HepG2 (cell line): ENCODE results near the gene TBX10. TPM values are rescaled to one million over a fixed set of nuclear protein-coding genes. Genes with fewer than 3 reads are reported as not detected.

ENCODE experiments used
- ATAC-seq: fragments of 200-7000 bp; cut with Tn5 transposase; 3 replicates; pipeline ENCODE4 v1.9.1; 2020; ENCODE audit warnings: mild to moderate bottlenecking, moderate library complexity
- BruUV-seq: library from RNA; stranded (reverse); fragments of 400-500 nt; replicated peaks from 2 replicates; lab custom pipeline; 2021; lab: Mats Ljungman, UMichigan
- CTCF ChIA-PET: fragments of 300-600 bp; formaldehyde crosslinking; extraction: SDS; loops from one replicate; lab custom pipeline; 2021; ENCODE audit warnings: low total read pairs, inconsistent platforms, low intra/inter-chr PET ratio; lab: Yijun Ruan, JAX
- POLR2A ChIA-PET: fragments of 350-600 bp; sonication (Branson Sonifier 250); formaldehyde crosslinking; loops from one replicate; lab custom pipeline; 2020; ENCODE audit warnings: antibody characterized with exemption, inconsistent platforms; lab: Yijun Ruan, JAX
- DNase-seq: peaks from one replicate; pipeline ENCODE4 v3.0.0-alpha.2; 2015; ENCODE audit warnings: low spot score
- FAIRE-seq: peaks from 3 replicates; lab custom pipeline; 2011; peaks lifted over from hg19 to GRCh38; lab: Jason Lieb, UNC
- H2AFZ ChIP-seq: one replicate; pipeline ENCODE4 v1.6.1; 2011; ENCODE audit warnings: low read length, inconsistent platforms
- H3K27ac ChIP-seq: fragments of 300-600 bp; 3 replicates; pipeline ENCODE4 v1.8.0; 2011; ENCODE audit warnings: mixed run types, mild to moderate bottlenecking, mixed read lengths, low read length, inconsistent platforms; ENCODE audit not compliant: insufficient read depth; ENCODE audit errors: extremely low read length
- H3K27me3 ChIP-seq, 2 experiments: fragments of 200-600 bp in 1 of 2; 2 replicates in 1 of 2; 3 replicates in 1 of 2; pipeline versions ENCODE4 v1.6.0 to v1.8.0; 2011; ENCODE audit warnings: low read length in 2 of 2, mild to moderate bottlenecking in 2 of 2, moderate library complexity in 2 of 2, inconsistent platforms in 1 of 2; ENCODE audit not compliant: insufficient read depth in 2 of 2, control insufficient read depth in 1 of 2
- H3K36me3 ChIP-seq, 2 experiments: fragments of 200-600 bp in 1 of 2; replicated peaks in 1 of 2; 2 replicates in 1 of 2; 3 replicates in 1 of 2; pipeline versions ENCODE4 v1.5.1 to v1.8.0; 2011; ENCODE audit warnings: low read length in 2 of 2, inconsistent platforms in 1 of 2; ENCODE audit not compliant: insufficient read depth in 2 of 2, control insufficient read depth in 1 of 2
- H3K4me1 ChIP-seq: 2 replicates; pipeline ENCODE4 v1.5.1; 2012; ENCODE audit warnings: low read length, inconsistent platforms; ENCODE audit not compliant: insufficient read depth
- H3K4me2 ChIP-seq: 2 replicates; pipeline ENCODE4 v1.6.0; 2011; ENCODE audit warnings: low read depth, low read length, inconsistent platforms
- H3K4me3 ChIP-seq, 3 experiments: fragments of 200-600 bp in 1 of 3; sonication (generic), shearing (Covaris generic) in 1 of 3; replicated peaks in 1 of 3; 2 replicates each; pipeline ENCODE4 v1.5.1; 2011 to 2016; ENCODE audit warnings: low read length in 3 of 3, inconsistent platforms in 2 of 3, low read depth in 2 of 3, mild to moderate bottlenecking in 2 of 3, control low read depth in 1 of 3, mixed read lengths in 1 of 3; ENCODE audit not compliant: insufficient read depth in 1 of 3
- H3K79me2 ChIP-seq: one replicate; pipeline ENCODE4 v1.6.1; 2011; ENCODE audit warnings: low read length, inconsistent platforms; ENCODE audit not compliant: insufficient read depth
- H3K9ac ChIP-seq: 2 replicates; pipeline ENCODE4 v1.6.0; 2011; ENCODE audit warnings: mild to moderate bottlenecking, low read depth, low read length, inconsistent platforms; ENCODE audit not compliant: insufficient read depth
- H3K9me3 ChIP-seq: 2 replicates; pipeline ENCODE4 v1.5.1; 2012; ENCODE audit warnings: mild to moderate bottlenecking, low read length
- H4K20me1 ChIP-seq: 2 replicates; pipeline ENCODE4 v1.6.0; 2011; ENCODE audit warnings: inconsistent platforms, mild to moderate bottlenecking, low read length, moderate library complexity; ENCODE audit not compliant: insufficient read depth
- CAMTA2 ChIP-seq: sonication (generic); formaldehyde crosslinking; IDR thresholded peaks from 2 replicates; pipeline ENCODE4 v1.4.0; 2020; ENCODE audit warnings: mild to moderate bottlenecking, missing genetic modification reagents, borderline replicate concordance
- EP300 ChIP-seq, 3 experiments: sonication (generic) in 1 of 3; formaldehyde crosslinking in 1 of 3; IDR thresholded peaks; 2 replicates each; pipeline versions ENCODE4 v1.5.1 to v1.6.1; 2011 to 2020; ENCODE audit warnings: low read depth in 2 of 3, low read length in 2 of 3, borderline replicate concordance in 1 of 3, improper control_type of control experiment in 1 of 3, mild to moderate bottlenecking in 1 of 3, missing genetic modification reagents in 1 of 3, moderate library complexity in 1 of 3
- HCFC1 ChIP-seq: fragments of 150-350 bp; IDR thresholded peaks from 2 replicates; pipeline ENCODE4 v1.6.1; 2014; ENCODE audit warnings: low read depth, low read length
- MATR3 ChIP-seq: sonication (generic); formaldehyde crosslinking; IDR thresholded peaks from 2 replicates; pipeline ENCODE4 v1.4.0; 2020; ENCODE audit warnings: missing genetic modification reagents
- NFATC3 ChIP-seq: sonication (generic); formaldehyde crosslinking; IDR thresholded peaks from 2 replicates; pipeline ENCODE4 v1.5.1; 2020; ENCODE audit warnings: mild to moderate bottlenecking, missing genetic modification reagents
- NFIB ChIP-seq: sonication (generic); formaldehyde crosslinking; IDR thresholded peaks from 2 replicates; pipeline ENCODE4 v1.9.0; 2021; ENCODE audit warnings: missing genetic modification reagents, mild to moderate bottlenecking, borderline replicate concordance
- PCBP1 ChIP-seq: fragments of 200-400 bp; formaldehyde crosslinking; IDR thresholded peaks from 2 replicates; pipeline ENCODE4 v1.6.1; 2017; ENCODE audit warnings: mild to moderate bottlenecking, low read depth, low read length, borderline replicate concordance
- RBM22 ChIP-seq: fragments of 200-400 bp; formaldehyde crosslinking; optimal IDR thresholded peaks from 2 replicates; pipeline ENCODE3; 2017; ENCODE audit warnings: mild to moderate bottlenecking, low read length, moderate library complexity
- SNRNP70 ChIP-seq: fragments of 200-400 bp; formaldehyde crosslinking; IDR thresholded peaks from 2 replicates; pipeline ENCODE4 v1.6.1; 2017; ENCODE audit warnings: mild to moderate bottlenecking, low read depth, low read length, moderate library complexity
- SRY ChIP-seq: sonication (generic); formaldehyde crosslinking; IDR thresholded peaks from 2 replicates; pipeline ENCODE4 v1.8.0; 2022; ENCODE audit warnings: mild to moderate bottlenecking, missing genetic modification reagents
- TAF1 ChIP-seq: sonication (generic); formaldehyde crosslinking; IDR thresholded peaks from 2 replicates; pipeline ENCODE4 v1.4.0; 2020; ENCODE audit warnings: missing genetic modification reagents
- YEATS4 ChIP-seq: sonication (generic); formaldehyde crosslinking; IDR thresholded peaks from 2 replicates; pipeline ENCODE4 v1.4.0; 2020; ENCODE audit warnings: missing genetic modification reagents, borderline replicate concordance
- ZBTB2 ChIP-seq: sonication (generic); formaldehyde crosslinking; IDR thresholded peaks from 2 replicates; pipeline ENCODE4 v1.8.0; 2022; ENCODE audit warnings: low read depth, missing genetic modification reagents
- ZFX ChIP-seq: sonication (generic); formaldehyde crosslinking; IDR thresholded peaks from 2 replicates; pipeline ENCODE4 v1.4.0; 2020; ENCODE audit warnings: mild to moderate bottlenecking, low read depth, missing genetic modification reagents, moderate library complexity
- ZGPAT ChIP-seq: IDR thresholded peaks from 2 replicates; pipeline ENCODE4 v1.6.1; 2016; ENCODE audit warnings: mild to moderate bottlenecking
- ZNF362 ChIP-seq: sonication (generic); formaldehyde crosslinking; IDR thresholded peaks from 2 replicates; pipeline ENCODE4 v1.4.0; 2020; ENCODE audit warnings: missing genetic modification reagents, mild to moderate bottlenecking, borderline replicate concordance
- ZNF432 ChIP-seq: sonication (generic); formaldehyde crosslinking; IDR thresholded peaks from 2 replicates; pipeline ENCODE4 v1.5.0; 2020; ENCODE audit warnings: missing genetic modification reagents, mild to moderate bottlenecking, borderline replicate concordance
- ZNF460 ChIP-seq: sonication (generic); formaldehyde crosslinking; IDR thresholded peaks from 2 replicates; pipeline ENCODE4 v1.5.1; 2020; ENCODE audit warnings: missing genetic modification reagents, mild to moderate bottlenecking, borderline replicate concordance
- ZNF556 ChIP-seq: sonication (generic); formaldehyde crosslinking; IDR thresholded peaks from 2 replicates; pipeline ENCODE4 v1.4.0; 2020; ENCODE audit warnings: mild to moderate bottlenecking, missing genetic modification reagents, borderline replicate concordance
- WGBS: methylation state at CpG from one replicate; pipeline ENCODE4 v1.1.6; 2017; ENCODE audit warnings: low lambda C conversion rate; 5-methylcytosine and 5-hydroxymethylcytosine counted together
- in situ Hi-C: cut with HindIII; loops from 2 replicates; pipeline ENCODE4 v1.10.0; 2017; ENCODE audit warnings: low pct_unique_long_range_greater_than_20kb; ENCODE audit not compliant: extremely low pct_ligation_motif_present
- intact Hi-C: fragments of 100-400 bp; cut with micrococcal nuclease; formaldehyde crosslinking; loops from one replicate; pipeline ENCODE4 v1.10.0; 2022; ENCODE audit not compliant: unreplicated experiment
- polyA plus RNA-seq, 8 experiments: library from polyadenylated mRNA; depleted of rRNA in 3 of 8; stranded (reverse) in 7 of 8; unstranded in 1 of 8; fragments of >200 nt; fragmentation: Illumina TruSeq in 4 of 8; extraction: Trizol in 4 of 8; gene quantifications; 2 replicates each; pipeline versions ENCODE4 v1.2.1 to v1.2.3, GENCODE V29; 2011 to 2016; ENCODE audit warnings: low read depth in 4 of 8, missing spikeins in 1 of 8, mixed read lengths in 1 of 8; ENCODE audit not compliant: insufficient read depth in 1 of 8
- total RNA-seq, 5 experiments: library from RNA; depleted of rRNA; stranded (reverse); fragments of >200 nt; fragmentation: Illumina TruSeq; extraction: Trizol; gene quantifications; 2 replicates each; pipeline ENCODE4 v1.2.3, GENCODE V29; 2016; ENCODE audit warnings: low read depth in 1 of 5

Gene TBX10
- total and polyA plus RNA-seq, 2 of the 13 experiments (the other 11 are each of a cell fraction or from before 2014, with no cell fraction given): 0.27 to 1.7 TPM

- intact Hi-C loops (no loop called here), in situ Hi-C loops (loop anchor here (25.0 kb wide), 1 partner anchor 137 kb away; no protein-coding TSS in a partner anchor)
- CTCF ChIA-PET: no interaction called here
- FAIRE-seq: no peak
- no peak for DNase-seq
- Histone ChIP-seq H3K4me1 (peaks cover 26% of the 10 kb centered on the region), H3K27me3 (no peaks in the 10 kb centered on the region), H3K27ac (no peak overlapping the region), H2AFZ (no peak overlapping the region), H3K79me2 (no peaks in the 10 kb centered on the region), H3K4me2 (peak overlapping the region; percentile 65), H3K9ac (peak overlapping the region; percentile 18; the same call in 1 of the 2 replicates), H3K36me3 (no peaks in the 10 kb centered on the region), H3K9me3 (no peaks in the 10 kb centered on the region), H4K20me1 (no peaks in the 10 kb centered on the region), H3K4me3 (peak overlapping the region; percentile 51 to 64 (median 58))
- 71% methylated on average over 22 of the region's 22 CpGs for WGBS
- POLR2A ChIA-PET: interaction anchor here (0.8 to 3.2 kb wide), 7 partner anchors 17 to 184 kb away, joined by 3 to 27 read pairs (median 7); partner anchors contain the start of gene NUDT8
- ATAC-seq: no peak
- TSS peak; percentile 65 for BruUV-seq
- TF ChIP-seq SRY (no peak), YEATS4 (CRISPR knock-in tag) (no peak), ZGPAT (CRISPR knock-in tag) (no peak), SNRNP70 (no peak), CAMTA2 (CRISPR knock-in tag) (no peak), NFATC3 (no peak), ZBTB2 (CRISPR knock-in tag) (no peak), NFIB (CRISPR knock-in tag) (0 out of 2 replicates have a peak, but pooled peaks have one; percentile 56), TAF1 (CRISPR knock-in tag) (no peak), EP300 (IDR thresholded peaks at IDR 0.05; ENCODE audit: low read depth in 2 of 2, low read length in 2 of 2) (no peak), EP300 (CRISPR knock-in tag; IDR thresholded peaks at IDR 0.05; ENCODE audit: borderline replicate concordance) (no peak), PCBP1 (no peak), HCFC1 (no peak), ZNF432 (no peak), ZFX (no peak), ZNF460 (CRISPR knock-in tag) (no peak), MATR3 (no peak), RBM22 (no peak), ZNF556 (CRISPR knock-in tag) (no peak), ZNF362 (CRISPR knock-in tag) (no peak)
These were observed 10.3 kb upstream of the TBX10 start for GRCh38 chr11:67649634-67650510.
